ENCODE data around the gene HGS. TPM values are rescaled to one million over a fixed set of nuclear protein-coding genes. Genes with fewer than 3 reads are reported as not detected.

Gene HGS
- total and polyA plus RNA-seq, 2 of the 13 experiments (the other 11 are each of a cell fraction or from before 2014, with no cell fraction given): 73.3 to 78.1 TPM

- TF ChIP-seq ZHX1 (CRISPR knock-in tag; IDR thresholded peaks at IDR 0.05; ENCODE audit: low read depth): peak; percentile 92
- TF ChIP-seq MTF2 (CRISPR knock-in tag; IDR thresholded peaks at IDR 0.05; ENCODE audit: borderline replicate concordance): peak; percentile 85; the same call in 1 of the 2 replicates
- TF ChIP-seq ZNF34 (CRISPR knock-in tag; IDR thresholded peaks at IDR 0.05; ENCODE audit: borderline replicate concordance): peak; percentile 93
- TF ChIP-seq NRL (CRISPR knock-in tag; IDR thresholded peaks at IDR 0.05; ENCODE audit: borderline replicate concordance): peak; percentile 48; the same call in 1 of the 2 replicates
- TF ChIP-seq PREB (CRISPR knock-in tag; IDR thresholded peaks at IDR 0.05): peak; percentile 58; the same call in 1 of the 2 replicates
- TF ChIP-seq PHF5A (CRISPR knock-in tag; IDR thresholded peaks at IDR 0.05; ENCODE audit: low read depth, unreplicated experiment): peak; percentile 100
- no peak for TF ChIP-seq RCOR2 (CRISPR knock-in tag; IDR thresholded peaks at IDR 0.05)
- peak; percentile 46; the same call in 1 of the 2 replicates for TF ChIP-seq ZSCAN22 (CRISPR knock-in tag; IDR thresholded peaks at IDR 0.05)
- peak; percentile 43; the same call in 1 of the 2 replicates for TF ChIP-seq HMG20A (CRISPR knock-in tag; IDR thresholded peaks at IDR 0.05; ENCODE audit: borderline replicate concordance)
- TF ChIP-seq, protein P1, sequence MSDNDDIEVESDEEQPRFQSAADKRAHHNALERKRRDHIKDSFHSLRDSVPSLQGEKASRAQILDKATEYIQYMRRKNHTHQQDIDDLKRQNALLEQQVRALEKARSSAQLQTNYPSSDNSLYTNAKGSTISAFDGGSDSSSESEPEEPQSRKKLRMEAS (IDR thresholded peaks at IDR 0.05): peak; percentile 97
- TF ChIP-seq PTBP1 (IDR thresholded peaks at IDR 0.05; ENCODE audit: low read depth, low read length, poor library complexity, severe bottlenecking): no peak
- peak; percentile 96 for TF ChIP-seq ZNF143 (CRISPR knock-in tag; IDR thresholded peaks at IDR 0.05)
- peak; percentile 94 for TF ChIP-seq ZFP36L1 (CRISPR knock-in tag; IDR thresholded peaks at IDR 0.05)
- TF ChIP-seq MXD3 (CRISPR knock-in tag; IDR thresholded peaks at IDR 0.05): peak; percentile 97
- peak; percentile 96 for TF ChIP-seq STAT5B (CRISPR knock-in tag; IDR thresholded peaks at IDR 0.05)
- TF ChIP-seq ZNF891 (CRISPR knock-in tag; IDR thresholded peaks at IDR 0.05): peak; percentile 74
- TF ChIP-seq, protein P2, sequence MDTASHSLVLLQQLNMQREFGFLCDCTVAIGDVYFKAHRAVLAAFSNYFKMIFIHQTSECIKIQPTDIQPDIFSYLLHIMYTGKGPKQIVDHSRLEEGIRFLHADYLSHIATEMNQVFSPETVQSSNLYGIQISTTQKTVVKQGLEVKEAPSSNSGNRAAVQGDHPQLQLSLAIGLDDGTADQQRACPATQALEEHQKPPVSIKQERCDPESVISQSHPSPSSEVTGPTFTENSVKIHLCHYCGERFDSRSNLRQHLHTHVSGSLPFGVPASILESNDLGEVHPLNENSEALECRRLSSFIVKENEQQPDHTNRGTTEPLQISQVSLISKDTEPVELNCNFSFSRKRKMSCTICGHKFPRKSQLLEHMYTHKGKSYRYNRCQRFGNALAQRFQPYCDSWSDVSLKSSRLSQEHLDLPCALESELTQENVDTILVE (CRISPR knock-in tag; IDR thresholded peaks at IDR 0.05): peak; percentile 99
- 0 out of 2 replicates have a peak, but pooled peaks have one; percentile 36 for TF ChIP-seq ZNF256 (CRISPR knock-in tag; conservative IDR thresholded peaks at IDR 0.05)
- TF ChIP-seq, protein P3, sequence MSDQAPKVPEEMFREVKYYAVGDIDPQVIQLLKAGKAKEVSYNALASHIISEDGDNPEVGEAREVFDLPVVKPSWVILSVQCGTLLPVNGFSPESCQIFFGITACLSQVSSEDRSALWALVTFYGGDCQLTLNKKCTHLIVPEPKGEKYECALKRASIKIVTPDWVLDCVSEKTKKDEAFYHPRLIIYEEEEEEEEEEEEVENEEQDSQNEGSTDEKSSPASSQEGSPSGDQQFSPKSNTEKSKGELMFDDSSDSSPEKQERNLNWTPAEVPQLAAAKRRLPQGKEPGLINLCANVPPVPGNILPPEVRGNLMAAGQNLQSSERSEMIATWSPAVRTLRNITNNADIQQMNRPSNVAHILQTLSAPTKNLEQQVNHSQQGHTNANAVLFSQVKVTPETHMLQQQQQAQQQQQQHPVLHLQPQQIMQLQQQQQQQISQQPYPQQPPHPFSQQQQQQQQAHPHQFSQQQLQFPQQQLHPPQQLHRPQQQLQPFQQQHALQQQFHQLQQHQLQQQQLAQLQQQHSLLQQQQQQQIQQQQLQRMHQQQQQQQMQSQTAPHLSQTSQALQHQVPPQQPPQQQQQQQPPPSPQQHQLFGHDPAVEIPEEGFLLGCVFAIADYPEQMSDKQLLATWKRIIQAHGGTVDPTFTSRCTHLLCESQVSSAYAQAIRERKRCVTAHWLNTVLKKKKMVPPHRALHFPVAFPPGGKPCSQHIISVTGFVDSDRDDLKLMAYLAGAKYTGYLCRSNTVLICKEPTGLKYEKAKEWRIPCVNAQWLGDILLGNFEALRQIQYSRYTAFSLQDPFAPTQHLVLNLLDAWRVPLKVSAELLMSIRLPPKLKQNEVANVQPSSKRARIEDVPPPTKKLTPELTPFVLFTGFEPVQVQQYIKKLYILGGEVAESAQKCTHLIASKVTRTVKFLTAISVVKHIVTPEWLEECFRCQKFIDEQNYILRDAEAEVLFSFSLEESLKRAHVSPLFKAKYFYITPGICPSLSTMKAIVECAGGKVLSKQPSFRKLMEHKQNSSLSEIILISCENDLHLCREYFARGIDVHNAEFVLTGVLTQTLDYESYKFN (CRISPR knock-in tag; conservative IDR thresholded peaks at IDR 0.05): peak; percentile 48
- peak; percentile 94 for TF ChIP-seq TMF1 (CRISPR knock-in tag; IDR thresholded peaks at IDR 0.05; ENCODE audit: low read depth)
Measured at GRCh38 chr17:81702934-81703746, 19.3 kb downstream of the HGS start, which contains the start of gene MRPL12 (continued).
